ENCODE data around the gene TRO.

The TRO gene

DNA sequence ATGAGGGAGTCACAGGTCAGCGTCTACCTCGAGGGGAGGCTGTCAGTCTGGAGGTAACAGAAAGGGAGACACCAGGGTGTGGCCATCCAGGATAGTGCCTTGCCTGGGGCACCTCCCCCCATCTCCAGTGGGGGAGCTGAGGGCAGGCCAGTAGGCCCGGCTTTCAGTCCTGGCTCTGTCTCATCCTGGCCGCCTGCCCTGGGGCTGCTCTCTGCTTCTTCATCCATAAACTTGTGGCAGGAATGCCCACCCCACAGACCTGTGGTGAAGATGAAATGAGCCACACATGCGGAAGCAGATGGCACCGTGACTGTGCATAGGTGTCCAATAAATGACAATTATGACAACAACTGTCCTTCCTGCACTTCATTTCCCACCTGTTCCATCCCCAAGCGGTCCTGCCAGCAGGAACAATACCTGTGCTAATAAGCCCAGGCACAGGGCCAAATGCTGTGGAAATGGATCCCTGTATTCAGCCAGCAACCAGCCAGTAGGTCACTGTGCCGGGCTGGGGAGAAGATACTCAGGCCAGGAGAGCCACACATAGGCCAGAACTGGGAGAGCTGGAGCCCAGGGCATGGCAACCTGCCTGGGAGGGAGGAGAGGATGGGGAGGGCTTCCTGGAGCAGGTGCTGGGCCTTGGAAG is 30.2 kb downstream of the TRO start:
- DNase-seq (ENCODE audit: extremely low read depth in 1 of 2, low read depth in 1 of 2): no peak

DNA sequence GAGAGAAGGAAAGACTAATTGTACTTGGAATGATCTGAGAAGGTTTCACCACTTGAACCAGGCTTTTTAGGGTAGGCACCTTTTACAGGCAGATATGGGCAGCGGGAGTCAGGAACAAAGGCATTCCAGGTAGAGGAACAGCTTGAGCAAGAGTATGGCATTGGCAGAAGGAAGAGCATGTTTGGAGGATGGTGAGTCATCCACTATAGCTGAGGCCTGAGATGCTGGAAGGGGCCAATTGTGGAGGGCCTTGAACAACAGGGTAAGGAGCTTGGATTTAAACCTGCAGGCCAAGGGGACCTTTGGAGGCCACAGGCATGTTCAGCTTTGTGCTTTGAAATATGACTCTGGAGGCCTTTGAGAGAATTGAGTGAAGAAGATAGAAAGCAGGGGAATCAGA is 41.1 kb downstream of the TRO start:
- DNase-seq (ENCODE audit: extremely low read depth in 1 of 2, low read depth in 1 of 2): no peak

DNA sequence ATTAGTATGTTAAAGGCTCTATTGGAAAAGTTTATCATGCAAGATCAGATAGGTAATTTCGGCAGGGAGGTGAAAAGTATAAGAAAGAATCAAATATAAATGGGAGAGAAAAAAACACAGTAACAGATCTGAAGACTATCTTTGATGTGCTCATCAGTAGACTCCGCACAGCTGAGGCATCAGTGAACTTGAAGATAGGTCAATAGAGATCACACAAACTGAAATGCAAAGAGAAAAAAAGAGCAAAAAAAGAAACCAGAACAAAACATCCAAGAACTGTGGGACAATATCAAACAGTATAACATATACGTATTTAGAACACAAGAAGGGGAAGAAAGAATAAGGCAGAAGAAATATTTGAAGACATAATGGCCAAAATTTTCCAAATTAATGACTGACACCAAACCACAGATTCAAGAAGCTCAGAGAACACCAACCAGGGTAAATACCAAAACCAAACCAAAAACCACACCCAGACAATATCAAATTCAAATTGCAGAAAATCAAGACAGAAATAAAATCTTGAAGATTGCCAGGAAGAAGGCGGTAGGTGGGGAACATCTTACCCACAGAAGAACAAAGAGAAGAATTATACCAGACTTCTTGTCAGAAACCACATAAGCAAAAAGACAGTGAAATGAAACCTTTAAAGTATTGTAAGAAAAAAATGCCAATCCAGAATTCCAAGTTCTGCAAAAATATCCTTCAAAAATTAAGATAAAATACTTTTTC is 44.3 kb downstream of the TRO start:
- no peak for DNase-seq (ENCODE audit: extremely low read depth in 1 of 2, low read depth in 1 of 2)

DNA sequence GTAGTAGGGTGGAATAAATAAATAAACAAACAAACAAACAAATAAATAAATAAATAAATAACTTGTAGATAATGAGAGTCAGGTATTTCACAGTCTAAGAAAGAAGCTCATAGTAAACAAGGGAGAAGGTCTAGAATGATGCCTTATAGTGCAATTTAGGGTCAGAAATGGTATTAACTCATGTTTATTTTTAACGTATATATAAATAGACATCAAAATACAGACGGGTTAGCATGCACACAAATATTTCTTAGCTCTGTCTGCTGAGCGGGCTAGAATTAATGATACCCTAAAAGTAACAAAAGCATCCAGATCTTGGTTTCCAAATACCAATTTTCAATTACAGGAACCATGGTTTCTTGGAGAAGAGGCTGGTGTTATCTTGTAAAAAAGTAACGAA is 56.8 kb downstream of the TRO start:
- DNase-seq (ENCODE audit: extremely low read depth in 1 of 2, low read depth in 1 of 2): no peak

DNA sequence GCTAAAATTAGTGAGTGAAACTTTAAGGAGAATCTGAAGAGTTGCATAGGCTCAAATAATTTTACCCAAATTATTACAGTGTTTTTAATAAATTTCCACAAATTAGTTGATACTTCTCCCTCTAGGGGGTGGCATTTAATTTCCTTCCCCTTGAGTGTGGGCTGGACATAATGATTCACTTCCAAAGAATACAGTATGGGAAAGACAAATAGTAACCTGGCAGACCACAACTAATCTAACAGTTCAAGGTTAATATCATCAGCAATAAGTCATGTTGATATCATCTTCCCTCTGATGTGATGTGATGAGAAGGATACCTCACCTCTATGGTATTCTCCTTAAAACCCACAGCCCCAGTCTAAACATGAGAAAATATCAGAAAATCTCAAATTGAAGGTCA is 57.8 kb downstream of the TRO start:
- no peak for DNase-seq (ENCODE audit: extremely low read depth in 1 of 2, low read depth in 1 of 2)

DNA sequence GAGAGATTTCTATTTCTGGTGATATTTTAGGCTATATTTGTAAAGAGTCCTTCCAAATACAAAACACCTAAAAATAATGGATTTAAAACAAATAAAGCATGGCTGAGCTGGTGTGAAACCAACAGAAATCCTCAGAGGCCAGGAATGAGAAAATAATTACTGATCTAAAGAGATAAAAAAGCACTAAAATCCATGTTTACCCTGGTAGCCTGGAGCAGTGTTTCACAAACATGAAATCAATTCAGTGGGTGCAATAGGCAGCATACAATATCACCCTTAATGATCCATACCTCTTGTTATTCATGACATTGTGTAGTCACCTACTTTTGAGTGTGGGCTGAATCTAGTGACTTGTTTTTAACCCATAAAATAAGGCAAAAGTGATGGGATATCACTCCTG is 58.8 kb downstream of the TRO start:
- DNase-seq (ENCODE audit: extremely low read depth in 1 of 2, low read depth in 1 of 2): no peak

DNA sequence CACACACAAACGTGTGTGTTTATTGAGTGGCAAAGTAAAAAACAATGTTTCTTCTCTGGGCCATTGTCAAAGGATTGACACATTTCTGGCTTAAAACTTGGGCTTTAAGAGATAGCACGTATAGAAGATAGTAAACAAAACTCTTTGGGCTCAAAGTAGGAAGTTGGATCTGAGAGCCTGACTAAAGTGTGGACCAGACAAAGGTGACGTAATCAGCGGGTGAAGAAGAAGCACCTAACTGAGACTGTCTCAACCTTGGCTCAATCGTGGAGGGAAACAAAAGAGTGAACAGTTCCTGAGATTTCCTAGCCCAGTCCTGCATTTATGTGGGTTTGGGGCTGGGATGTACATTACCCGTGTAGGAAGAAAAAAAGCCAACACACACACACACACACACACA is 59.7 kb downstream of the TRO start:
- no peak for DNase-seq (ENCODE audit: extremely low read depth in 1 of 2, low read depth in 1 of 2)

Data from stimulated activated CD8-positive, alpha-beta memory T cell treated with anti-CD3 and anti-CD28 coated beads, Interleukin-7, amount 100 ng/mL, for 48 hours (primary cell).